Stomach smooth muscle (tissue), 2 donors: ENCODE data around the gene ELMO1.

Source experiments
- H3K27ac ChIP-seq: one replicate; pipeline ENCODE4 v1.7.0; 2013; ENCODE audit warnings: mild to moderate bottlenecking, low read length, inconsistent platforms
- H3K27me3 ChIP-seq, 2 donors: one replicate each; pipeline ENCODE4 v1.7.0; 2013; ENCODE audit warnings: low read length in 2 of 2; ENCODE audit not compliant: insufficient read depth in 2 of 2, control insufficient read depth in 1 of 2
- H3K36me3 ChIP-seq, 2 donors: one replicate each; pipeline ENCODE4 v1.7.0; 2013; ENCODE audit warnings: low read length in 2 of 2; ENCODE audit not compliant: control insufficient read depth in 2 of 2, insufficient read depth in 2 of 2
- H3K4me1 ChIP-seq: one replicate; pipeline ENCODE4 v1.7.0; 2013; ENCODE audit warnings: low read length; ENCODE audit not compliant: control insufficient read depth, insufficient read depth
- H3K4me3 ChIP-seq, 2 donors: one replicate each; pipeline ENCODE4 v1.7.0; 2013; ENCODE audit warnings: low read length in 2 of 2
- H3K9ac ChIP-seq, 2 donors: one replicate each; pipeline ENCODE4 v1.7.0; 2013; ENCODE audit warnings: low read length in 2 of 2, mild to moderate bottlenecking in 1 of 2
- H3K9me3 ChIP-seq, 2 donors: one replicate each; pipeline ENCODE4 v1.7.0; 2013; ENCODE audit warnings: low read length in 2 of 2; ENCODE audit not compliant: control insufficient read depth in 2 of 2
- donor health status: healthy.
- donor health status: Pancreatic carcinoma.

ELMO1 gene

GRCh38 chr7:37041461-37041860, 407.2 kb downstream of the ELMO1 start:
- Histone ChIP-seq H3K9me3 (peaks cover 0 to 7% of the 10 kb centered on the region in 2 donors), H3K36me3 (no peaks in the 10 kb centered on the region), H3K4me3 (no peak overlapping the region), H3K4me1 (peaks cover 6% of the 10 kb centered on the region), H3K27me3 (no peaks in the 10 kb centered on the region), H3K27ac (no peak overlapping the region), H3K9ac (no peak overlapping the region)

DNA sequence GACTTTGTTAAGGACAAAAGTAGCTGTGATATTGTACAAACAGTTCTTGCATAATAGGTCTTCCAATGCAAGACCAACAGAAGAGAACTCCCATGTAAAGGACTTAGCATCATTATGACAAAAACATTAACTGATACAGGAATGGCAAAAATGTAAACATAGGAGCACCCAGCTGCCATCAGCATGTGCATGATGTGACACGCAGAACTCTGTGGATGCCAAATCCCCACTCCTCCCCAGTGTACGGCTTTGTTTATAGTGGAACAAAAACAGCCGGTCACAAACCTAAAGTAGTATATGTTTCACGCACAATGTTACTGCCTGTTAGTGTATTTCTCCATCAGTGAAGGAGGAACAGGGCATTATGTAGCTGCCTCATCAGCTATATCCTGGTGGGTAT, 408.3 kb downstream of the ELMO1 start:
- Histone ChIP-seq H3K9me3 (peaks cover 0 to 7% of the 10 kb centered on the region in 2 donors), H3K9ac (no peak overlapping the region), H3K27me3 (no peaks in the 10 kb centered on the region), H3K27ac (no peak overlapping the region), H3K4me3 (no peak overlapping the region), H3K36me3 (no peaks in the 10 kb centered on the region), H3K4me1 (peaks cover 6% of the 10 kb centered on the region)

DNA sequence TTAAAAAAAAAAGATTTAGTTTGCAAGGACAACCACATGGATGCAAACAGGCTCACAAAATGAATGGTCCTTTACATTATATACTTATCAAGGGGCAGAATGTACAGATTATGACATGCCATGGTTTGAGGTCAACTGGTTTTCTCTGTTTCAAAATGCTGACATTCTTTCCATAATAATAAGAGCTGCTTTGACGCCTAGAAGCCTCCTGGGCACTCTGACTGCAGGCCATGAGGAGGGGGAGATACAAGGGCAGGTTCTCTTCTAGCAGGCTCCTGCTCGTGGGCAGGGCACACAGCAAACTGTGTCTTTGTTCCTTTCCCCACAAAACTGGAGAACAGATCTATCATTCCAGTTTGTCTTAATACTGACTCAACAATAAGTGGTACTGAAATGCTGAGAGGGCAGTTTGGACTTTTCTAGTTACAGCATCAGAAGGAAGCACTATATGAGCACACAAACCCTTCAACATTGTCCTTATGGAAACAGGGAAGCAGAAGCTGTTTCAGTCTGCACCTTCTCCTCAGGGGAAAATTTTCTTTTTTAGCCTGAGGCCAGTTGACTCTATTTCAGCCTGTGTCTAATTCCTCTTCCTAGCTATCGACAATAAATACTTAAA, 409.4 kb downstream of the ELMO1 start:
- peaks cover 0 to 7% of the 10 kb centered on the region in 2 donors for H3K9me3 ChIP-seq
- no peak overlapping the region for H3K27ac ChIP-seq
- no peaks in the 10 kb centered on the region for H3K36me3 ChIP-seq
- H3K27me3 ChIP-seq: no peaks in the 10 kb centered on the region
- peaks cover 6% of the 10 kb centered on the region for H3K4me1 ChIP-seq
- H3K4me3 ChIP-seq: no peak overlapping the region
- no peak overlapping the region for H3K9ac ChIP-seq

- H3K9me3 ChIP-seq: peaks cover 0 to 7% of the 10 kb centered on the region in 2 donors
- peaks cover 6% of the 10 kb centered on the region for H3K4me1 ChIP-seq
- no peaks in the 10 kb centered on the region for H3K36me3 ChIP-seq
- no peaks in the 10 kb centered on the region for H3K27me3 ChIP-seq
- H3K9ac ChIP-seq: no peak overlapping the region
- H3K4me3 ChIP-seq: no peak overlapping the region
- no peak overlapping the region for H3K27ac ChIP-seq
Observed at GRCh38 chr7:37038706-37039105, 410.0 kb downstream of the ELMO1 start.

DNA sequence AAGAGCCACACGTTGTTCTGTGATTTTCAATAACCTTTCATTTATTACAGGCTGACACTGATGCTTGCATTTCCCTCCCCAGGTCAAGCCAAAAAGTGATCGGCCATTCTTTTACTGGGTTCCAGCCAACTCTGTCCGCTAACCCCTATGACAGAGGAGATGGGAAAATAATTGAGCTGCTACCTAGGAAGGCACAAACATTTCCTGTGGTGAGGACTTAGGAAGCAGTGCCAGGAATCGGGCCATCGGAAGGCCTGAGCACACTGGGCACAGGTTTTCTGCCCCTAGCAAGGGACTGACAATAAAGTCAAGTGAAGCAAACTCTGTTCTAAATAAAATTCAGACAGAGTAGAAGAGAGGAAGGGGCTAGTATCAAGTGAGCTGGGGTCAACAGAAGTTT, 411.4 kb downstream of the ELMO1 start:
- Histone ChIP-seq H3K27ac (no peak overlapping the region), H3K36me3 (no peaks in the 10 kb centered on the region), H3K4me1 (peaks cover 9% of the 10 kb centered on the region), H3K9me3 (peaks cover 0 to 7% of the 10 kb centered on the region in 2 donors), H3K4me3 (no peak overlapping the region), H3K27me3 (no peaks in the 10 kb centered on the region), H3K9ac (no peak overlapping the region)

GRCh38 chr7:37035631-37036030, 413.0 kb downstream of the ELMO1 start:
- H3K9ac ChIP-seq: no peak overlapping the region
- H3K4me1 ChIP-seq: peaks cover 18% of the 10 kb centered on the region
- peaks cover 0 to 7% of the 10 kb centered on the region in 2 donors for H3K9me3 ChIP-seq
- no peaks in the 10 kb centered on the region for H3K36me3 ChIP-seq
- H3K27ac ChIP-seq: no peak overlapping the region
- no peaks in the 10 kb centered on the region for H3K27me3 ChIP-seq
- H3K4me3 ChIP-seq: no peak overlapping the region

- Histone ChIP-seq H3K36me3 (no peaks in the 10 kb centered on the region), H3K9me3 (peaks cover 0 to 2% of the 10 kb centered on the region in 2 donors), H3K27me3 (no peaks in the 10 kb centered on the region), H3K9ac (no peak overlapping the region), H3K4me1 (peaks cover 12% of the 10 kb centered on the region), H3K27ac (no peak overlapping the region), H3K4me3 (no peak overlapping the region)
Observed at GRCh38 chr7:37033141-37033540, 415.5 kb downstream of the ELMO1 start.

DNA sequence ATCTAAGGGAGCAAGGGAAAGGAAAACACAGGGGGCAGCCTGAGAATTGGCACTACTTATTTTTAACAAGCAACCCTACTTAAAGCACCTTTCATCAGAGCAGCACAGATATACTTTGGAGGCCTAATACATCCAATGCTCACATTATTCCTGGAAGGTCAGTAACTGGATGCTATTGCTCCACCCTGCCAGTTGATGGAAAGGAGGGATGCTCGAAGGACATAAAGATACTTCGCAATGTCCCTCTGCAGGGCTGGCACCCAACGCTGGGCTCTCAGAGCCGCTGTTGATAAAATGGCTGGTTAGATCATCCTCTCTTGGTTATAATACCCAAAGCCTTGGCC, 416.4 kb downstream of the ELMO1 start:
- peak overlapping the region; percentile 53 for H3K27ac ChIP-seq
- peak overlapping the region in 1 of 2 donors; percentile 23 for H3K4me3 ChIP-seq
- H3K36me3 ChIP-seq: no peaks in the 10 kb centered on the region
- no peaks in the 10 kb centered on the region for H3K27me3 ChIP-seq
- H3K9me3 ChIP-seq: no peaks in the 10 kb centered on the region
- H3K4me1 ChIP-seq: peaks cover 12% of the 10 kb centered on the region
- no peak overlapping the region for H3K9ac ChIP-seq

DNA sequence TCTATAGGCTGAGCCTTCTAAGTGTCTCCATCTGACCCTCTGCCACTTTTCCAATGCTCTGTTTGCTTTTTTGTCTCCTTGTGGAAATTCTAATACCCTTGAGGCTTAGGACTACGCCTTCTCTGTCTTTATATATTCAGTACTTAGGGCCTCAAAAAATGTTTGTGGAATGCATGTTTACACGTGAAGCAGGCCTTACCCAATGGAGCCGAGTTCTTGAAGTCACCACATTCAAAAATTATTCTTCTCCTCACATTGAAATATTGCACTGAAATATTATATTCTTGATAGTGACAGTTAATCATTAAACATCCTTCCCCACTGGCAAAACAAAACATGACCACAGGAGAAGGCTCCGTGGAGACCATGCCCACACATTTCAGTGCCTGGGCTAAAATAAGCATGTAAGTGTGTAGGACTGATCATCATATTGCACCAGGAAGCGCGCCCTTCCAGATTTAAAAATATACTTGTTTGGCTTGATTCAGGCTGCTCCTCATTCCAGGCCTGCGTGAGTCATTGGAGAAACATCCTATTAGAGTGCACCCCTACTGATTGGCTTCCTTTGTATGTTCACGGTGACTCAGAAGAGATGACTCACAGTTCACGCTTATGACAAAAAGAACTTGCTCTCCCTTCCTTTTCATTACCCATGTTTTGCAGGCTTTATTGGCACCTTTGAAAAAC, 416.9 kb downstream of the ELMO1 start:
- Histone ChIP-seq H3K4me1 (peaks cover 12% of the 10 kb centered on the region), H3K9ac (no peak overlapping the region), H3K27me3 (no peaks in the 10 kb centered on the region), H3K4me3 (peak overlapping the region in 1 of 2 donors; percentile 23), H3K36me3 (no peaks in the 10 kb centered on the region), H3K9me3 (no peaks in the 10 kb centered on the region), H3K27ac (peak overlapping the region; percentile 53)

DNA sequence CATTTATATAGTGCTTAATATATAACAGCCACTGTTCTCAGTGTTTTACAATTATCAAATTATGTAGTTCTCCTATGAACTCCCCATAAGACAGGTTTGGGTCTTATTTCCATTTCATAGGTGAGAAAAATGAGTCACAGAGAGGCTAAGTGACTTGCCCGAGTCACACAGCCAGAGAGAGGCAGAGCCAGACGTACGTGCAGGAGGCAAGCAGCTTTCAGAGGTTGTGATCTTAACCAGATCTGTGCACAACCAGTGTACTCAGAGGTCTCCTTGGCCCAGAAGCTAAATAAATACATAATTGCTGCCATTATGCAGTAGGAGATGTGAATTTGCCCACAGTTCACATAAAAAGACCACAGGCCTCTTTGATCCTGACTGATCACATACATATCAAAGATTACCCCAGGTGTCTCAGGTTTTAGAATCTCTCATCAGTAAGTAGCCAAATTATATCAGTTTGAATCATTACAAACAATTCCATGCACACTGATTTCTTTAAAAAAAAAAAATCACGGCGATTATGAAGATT, 419.7 kb downstream of the ELMO1 start:
- H3K4me3 ChIP-seq: no peak overlapping the region
- H3K27me3 ChIP-seq: no peaks in the 10 kb centered on the region
- no peak overlapping the region for H3K9ac ChIP-seq
- H3K36me3 ChIP-seq: no peaks in the 10 kb centered on the region
- H3K27ac ChIP-seq: no peak overlapping the region
- no peaks in the 10 kb centered on the region for H3K9me3 ChIP-seq
- peaks cover 12% of the 10 kb centered on the region for H3K4me1 ChIP-seq
